LHCN-M2 (cell line): Measurements from ENCODE around the gene BRWD1. TPM values are rescaled to one million over a fixed set of nuclear protein-coding genes. Genes with fewer than 3 reads are reported as not detected.

Experiments used
- DNase-seq: peaks from one replicate; pipeline ENCODE4 v3.0.0-alpha.2; 2012; ENCODE audit warnings: low read depth
- total RNA-seq: library from RNA; depleted of rRNA; stranded (reverse); fragments of >200 nt; gene quantifications from 2 replicates; pipeline ENCODE4 v1.2.3, GENCODE V29; 2014; rRNA removed

Gene BRWD1
- total RNA-seq, 1 experiment from 2014 or later: 23.1 TPM

DNA sequence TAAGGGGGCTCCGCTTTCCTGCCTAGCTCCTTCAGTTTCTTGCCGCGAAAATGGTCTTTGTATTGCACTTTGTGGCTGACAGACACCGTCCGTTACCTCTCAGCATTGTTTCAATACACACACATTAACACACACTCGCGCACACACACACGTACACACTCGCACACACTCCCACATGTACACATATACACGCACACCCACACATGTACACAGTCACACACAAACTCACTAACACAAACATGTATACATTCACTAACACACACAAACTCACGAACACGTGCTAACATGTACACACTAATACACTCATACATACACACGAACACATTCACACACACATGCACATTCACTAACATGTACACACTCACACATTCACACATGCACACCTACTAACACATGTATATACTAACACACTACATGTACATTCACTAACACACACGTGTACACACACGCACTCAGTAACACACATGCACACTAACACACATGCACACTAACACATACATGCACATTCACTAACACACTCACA, 179.1 kb downstream of the BRWD1 start:
- DNase-seq: no peak

Other genes starting within 250 kb of the BRWD1 start
- 60.7 and 74.7 TPM in 2 replicates for gene PSMG1, start 130.2 kb downstream of the BRWD1 start, total RNA-seq
- 325 and 326 TPM in 2 replicates for gene HMGN1, start 35.5 kb upstream of the BRWD1 start, total RNA-seq
- gene LCA5L, start 132.1 kb upstream of the BRWD1 start, total RNA-seq: 0.58 and 0.98 TPM in 2 replicates
- gene SH3BGR, start 138.3 kb upstream of the BRWD1 start, total RNA-seq: 2.1 and 4.2 TPM in 2 replicates